BLaER1 treated with 17β-estradiol and CSF1 and Interleukin-3, amounts not matched to agents 10 nM and 100 nM (cell line): Measurements from ENCODE around the gene KCNA5.

ENCODE experiments used
- H3K27ac ChIP-seq, 11 experiments: shearing (Covaris generic); formaldehyde crosslinking; 2 replicates each; pipeline ENCODE4 v1.8.1; 2022
- H3K27me3 ChIP-seq, 11 experiments: shearing (Covaris generic); formaldehyde crosslinking; 2 replicates each; pipeline ENCODE4 v1.8.1; 2022
- H3K36me3 ChIP-seq, 11 experiments: shearing (Covaris generic); formaldehyde crosslinking; 2 replicates each; pipeline ENCODE4 v1.8.1; 2022
- H3K4me1 ChIP-seq, 10 experiments: shearing (Covaris generic); formaldehyde crosslinking; 2 replicates each; pipeline ENCODE4 v1.8.1; 2022
- H3K4me2 ChIP-seq, 11 experiments: shearing (Covaris generic); formaldehyde crosslinking; 2 replicates each; pipeline ENCODE4 v1.8.1; 2022
- H3K4me3 ChIP-seq, 10 experiments: shearing (Covaris generic); formaldehyde crosslinking; 2 replicates each; pipeline ENCODE4 v1.8.1; 2022
- H3K9ac ChIP-seq, 11 experiments: shearing (Covaris generic); formaldehyde crosslinking; 2 replicates each; pipeline ENCODE4 v1.8.1; 2022
- H3K9me3 ChIP-seq, 11 experiments: shearing (Covaris generic); formaldehyde crosslinking; replicated peaks in 1 of 11; 2 replicates each; pipeline ENCODE4 v1.8.1; 2022
- H4K20me1 ChIP-seq, 11 experiments: shearing (Covaris generic); formaldehyde crosslinking; 2 replicates each; pipeline ENCODE4 v1.8.1; 2022
- Cebpa-rat ChIP-seq, 11 experiments: shearing (Covaris generic); IDR thresholded peaks; 2 replicates each; pipeline ENCODE4 v1.8.1; 2022

Gene KCNA5

GRCh38 chr12:5012337-5012736, 31.3 kb upstream of the KCNA5 start:
- Histone ChIP-seq H3K4me3 (no peak overlapping the region), H3K27ac (no peak overlapping the region), H3K4me1 (peaks cover 0 to 25% (median 6%) of the 10 kb centered on the region in 10 experiments; a peak in 10 of 20 replicates), H3K9me3 (no peaks in the 10 kb centered on the region), H4K20me1 (no peaks in the 10 kb centered on the region), H3K9ac (no peak overlapping the region), H3K4me2 (no peak overlapping the region), H3K27me3 (no peaks in the 10 kb centered on the region), H3K36me3 (no peaks in the 10 kb centered on the region)
- TF ChIP-seq Cebpa-rat (IDR thresholded peaks at IDR 0.05) = no peak

- H3K9me3 ChIP-seq = no peaks in the 10 kb centered on the region
- no peaks in the 10 kb centered on the region for H3K36me3 ChIP-seq
- peaks cover 0 to 25% (median 7%) of the 10 kb centered on the region in 10 experiments; a peak in 10 of 20 replicates for H3K4me1 ChIP-seq
- TF ChIP-seq Cebpa-rat (IDR thresholded peaks at IDR 0.05) = peak in 1 of 11 experiments; percentile 18; a peak in 1 of 22 replicates
- no peak overlapping the region for H3K27ac ChIP-seq
- no peaks in the 10 kb centered on the region for H4K20me1 ChIP-seq
- peak overlapping the region in 3 of 11 experiments; percentile 26 to 40 (median 29); a peak in 4 of 22 replicates for H3K4me2 ChIP-seq
- H3K4me3 ChIP-seq = no peak overlapping the region
- H3K9ac ChIP-seq = no peak overlapping the region
- H3K27me3 ChIP-seq = no peaks in the 10 kb centered on the region
Measured at GRCh38 chr12:5013266-5013730, 30.4 kb upstream of the KCNA5 start.

DNA sequence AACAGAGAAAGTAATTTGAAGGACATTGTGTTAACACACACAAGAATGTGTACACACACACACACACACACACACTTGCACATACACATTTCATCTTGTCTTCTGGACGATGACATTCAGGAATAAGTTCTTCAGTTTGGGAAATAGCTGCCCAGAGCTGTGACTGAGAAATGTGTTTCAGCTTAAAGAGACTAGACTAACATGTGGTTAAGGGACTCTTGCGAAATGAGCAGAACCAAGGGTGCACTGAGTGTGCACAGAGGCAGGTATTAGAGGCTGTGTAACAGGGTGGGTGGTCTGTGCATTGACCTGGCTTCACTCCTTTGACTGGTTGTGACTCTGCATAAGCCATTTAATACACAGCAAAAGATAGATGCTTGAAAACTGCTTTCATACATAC, 29.4 kb upstream of the KCNA5 start:
- Histone ChIP-seq H3K36me3 (no peaks in the 10 kb centered on the region), H4K20me1 (peaks cover 0 to 5% (median 0%) of the 10 kb centered on the region in 11 experiments; a peak in 1 of 22 replicates), H3K9ac (no peak overlapping the region), H3K27me3 (no peaks in the 10 kb centered on the region), H3K9me3 (no peaks in the 10 kb centered on the region), H3K4me3 (no peak overlapping the region), H3K4me2 (peak overlapping the region in 1 of 11 experiments; percentile 40; a peak in 2 of 22 replicates), H3K4me1 (peaks cover 0 to 25% (median 7%) of the 10 kb centered on the region in 10 experiments; a peak in 10 of 20 replicates), H3K27ac (no peak overlapping the region)
- peak in 2 of 11 experiments; percentile 11 to 31; a peak in 1 of 22 replicates for TF ChIP-seq Cebpa-rat (IDR thresholded peaks at IDR 0.05)

- Histone ChIP-seq H3K9me3 (no peaks in the 10 kb centered on the region), H3K27ac (no peak overlapping the region), H3K36me3 (no peaks in the 10 kb centered on the region), H3K9ac (no peak overlapping the region), H3K27me3 (no peaks in the 10 kb centered on the region), H3K4me2 (no peak overlapping the region), H3K4me1 (peaks cover 4 to 31% (median 13%) of the 10 kb centered on the region in 10 experiments; a peak in 19 of 20 replicates), H4K20me1 (peaks cover 0 to 5% (median 0%) of the 10 kb centered on the region in 11 experiments; a peak in 1 of 22 replicates), H3K4me3 (no peak overlapping the region)
- TF ChIP-seq Cebpa-rat (IDR thresholded peaks at IDR 0.05) = no peak
Measured at GRCh38 chr12:5015711-5016492, 27.8 kb upstream of the KCNA5 start.

- no peak for TF ChIP-seq Cebpa-rat (IDR thresholded peaks at IDR 0.05)
- no peak overlapping the region for H3K27ac ChIP-seq
Measured at GRCh38 chr12:5016526-5016925, 27.2 kb upstream of the KCNA5 start.

DNA sequence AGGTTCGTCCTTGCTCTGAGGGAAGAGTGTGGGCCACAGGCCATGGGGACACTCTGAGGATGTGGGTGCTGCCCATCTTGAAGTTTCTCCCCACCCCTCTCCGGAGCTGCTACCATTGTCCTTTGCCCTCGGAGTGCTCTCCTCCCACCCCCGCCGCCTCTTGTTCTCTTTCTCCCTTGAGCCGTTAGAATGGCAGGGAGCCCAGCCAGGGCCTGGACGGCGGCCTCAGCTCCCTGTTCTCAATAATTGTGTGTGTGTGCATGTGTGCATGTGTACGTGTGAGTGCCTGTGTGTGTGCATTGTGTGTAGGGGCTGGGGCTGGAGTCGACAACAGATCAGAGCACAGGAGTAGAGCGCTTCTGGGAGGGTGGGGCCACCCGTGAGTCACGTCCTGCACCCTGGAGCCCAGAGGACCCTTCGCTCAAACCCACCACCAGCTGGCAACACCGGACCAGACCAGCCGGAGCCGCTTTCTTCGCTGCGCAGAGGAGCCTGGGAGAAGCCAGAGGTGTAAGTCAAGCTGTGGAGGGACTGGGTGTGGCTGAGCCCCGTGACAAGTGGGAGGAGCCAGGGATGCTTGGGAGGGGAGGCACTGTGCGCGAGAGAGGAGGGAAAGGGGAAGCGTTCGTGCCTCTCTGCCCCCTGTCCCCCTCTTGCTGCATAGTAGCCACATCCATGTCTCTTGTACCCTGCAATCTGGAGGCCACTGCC, 25.9 kb upstream of the KCNA5 start:
- Histone ChIP-seq H3K27ac (no peak overlapping the region), H4K20me1 (peaks cover 0 to 9% (median 0%) of the 10 kb centered on the region in 11 experiments; a peak in 2 of 22 replicates), H3K9me3 (no peaks in the 10 kb centered on the region), H3K4me3 (no peak overlapping the region), H3K36me3 (no peaks in the 10 kb centered on the region), H3K27me3 (no peaks in the 10 kb centered on the region), H3K4me1 (peaks cover 0 to 27% (median 13%) of the 10 kb centered on the region in 10 experiments; a peak in 17 of 20 replicates), H3K4me2 (peak overlapping the region in 1 of 11 experiments; percentile 9; a peak in 1 of 22 replicates), H3K9ac (no peak overlapping the region)
- TF ChIP-seq Cebpa-rat (IDR thresholded peaks at IDR 0.05) = no peak

More at GRCh38 chr12:5016526-5016925, 27.2 kb upstream of the KCNA5 start:
- H3K4me1 ChIP-seq = peaks cover 2 to 27% (median 13%) of the 10 kb centered on the region in 10 experiments; a peak in 18 of 20 replicates
- no peak overlapping the region for H3K4me2 ChIP-seq
- peaks cover 0 to 5% (median 0%) of the 10 kb centered on the region in 11 experiments; a peak in 1 of 22 replicates for H4K20me1 ChIP-seq
- no peak overlapping the region for H3K4me3 ChIP-seq
- H3K27me3 ChIP-seq = no peaks in the 10 kb centered on the region
- no peaks in the 10 kb centered on the region for H3K9me3 ChIP-seq
- H3K36me3 ChIP-seq = no peaks in the 10 kb centered on the region
- no peak overlapping the region for H3K9ac ChIP-seq

- Histone ChIP-seq H3K9ac (no peak overlapping the region), H3K27me3 (no peaks in the 10 kb centered on the region), H3K27ac (no peak overlapping the region), H3K9me3 (no peaks in the 10 kb centered on the region), H3K36me3 (no peaks in the 10 kb centered on the region), H3K4me1 (peaks cover 0 to 21% (median 13%) of the 10 kb centered on the region in 10 experiments; a peak in 17 of 20 replicates), H3K4me2 (peak overlapping the region in 1 of 11 experiments; percentile 9; a peak in 1 of 22 replicates), H4K20me1 (peaks cover 0 to 9% (median 0%) of the 10 kb centered on the region in 11 experiments; a peak in 2 of 22 replicates), H3K4me3 (no peak overlapping the region)
- no peak for TF ChIP-seq Cebpa-rat (IDR thresholded peaks at IDR 0.05)
Measured at GRCh38 chr12:5018677-5019076, 25.0 kb upstream of the KCNA5 start.

GRCh38 chr12:5022025-5022424, 21.7 kb upstream of the KCNA5 start:
- H3K9me3 ChIP-seq = no peaks in the 10 kb centered on the region
- no peak overlapping the region for H3K4me2 ChIP-seq
- no peak overlapping the region for H3K27ac ChIP-seq
- no peak for TF ChIP-seq Cebpa-rat (IDR thresholded peaks at IDR 0.05)
- H3K4me1 ChIP-seq = peaks cover 0 to 20% (median 10%) of the 10 kb centered on the region in 10 experiments; a peak in 13 of 20 replicates
- H3K4me3 ChIP-seq = no peak overlapping the region
- no peak overlapping the region for H3K9ac ChIP-seq
- H3K27me3 ChIP-seq = no peaks in the 10 kb centered on the region; a peak in 1 of 22 replicates
- H4K20me1 ChIP-seq = peaks cover 0 to 9% (median 0%) of the 10 kb centered on the region in 11 experiments; a peak in 2 of 22 replicates
- no peaks in the 10 kb centered on the region for H3K36me3 ChIP-seq
